ENCODE data around the gene NOC4L.
"Not testable (repeated sequence)": the region's sequence is repeated elsewhere in the genome, so short reads cannot be mapped to it uniquely, and the experiment has no call there.

The NOC4L gene

GRCh38 chr12:132144115-132144809 lies at the start of gene NOC4L, which contains the start of gene DDX51:
Gene NOC4L (plus strand): TSS chr12:132144457. CDS start chr12:132144489, 32 bp downstream.
Gene DDX51 (minus strand): TSS chr12:132144319. CDS start chr12:132144296, 23 bp downstream.
- peak; percentile 94 for DNase-seq (ENCODE audit: low spot score)

- no peak for DNase-seq (ENCODE audit: low spot score)
These were observed 48.5 kb upstream of the NOC4L start for GRCh38 chr12:132095520-132096409.

- no peak for DNase-seq (ENCODE audit: low spot score)
These were observed 44.5 kb upstream of the NOC4L start for GRCh38 chr12:132099739-132100138.

GRCh38 chr12:132100306-132101065 lies 43.8 kb upstream of the NOC4L start:
- no peak for DNase-seq (ENCODE audit: low spot score)

- no peak for DNase-seq (ENCODE audit: low spot score)
These were observed 42.0 kb upstream of the NOC4L start for GRCh38 chr12:132102297-132102696.

GRCh38 chr12:132103072-132103471 lies 41.2 kb upstream of the NOC4L start:
- not testable (repeated sequence) for DNase-seq (ENCODE audit: low spot score)

GRCh38 chr12:132103542-132104308 lies 40.5 kb upstream of the NOC4L start:
- no peak for DNase-seq (ENCODE audit: low spot score)

- DNase-seq (ENCODE audit: low spot score) = no peak
These were observed 38.8 kb upstream of the NOC4L start for GRCh38 chr12:132105467-132105866.

GRCh38 chr12:132106921-132107320 lies 37.3 kb upstream of the NOC4L start:
- DNase-seq (ENCODE audit: low spot score) = no peak

- no peak for DNase-seq (ENCODE audit: low spot score)
These were observed 35.9 kb upstream of the NOC4L start for GRCh38 chr12:132108211-132108832.

GRCh38 chr12:132109741-132110140 lies 34.5 kb upstream of the NOC4L start:
- no peak for DNase-seq (ENCODE audit: low spot score)

GRCh38 chr12:132110677-132111076 lies 33.6 kb upstream of the NOC4L start:
- DNase-seq (ENCODE audit: low spot score) = no peak

- DNase-seq (ENCODE audit: low spot score) = no peak
These were observed 32.5 kb upstream of the NOC4L start for GRCh38 chr12:132111654-132112304.

GRCh38 chr12:132114667-132115066 lies 29.6 kb upstream of the NOC4L start:
- DNase-seq (ENCODE audit: low spot score) = no peak

- DNase-seq (ENCODE audit: low spot score) = no peak
These were observed 28.8 kb upstream of the NOC4L start for GRCh38 chr12:132115500-132115899.

- DNase-seq (ENCODE audit: low spot score) = no peak
These were observed 27.3 kb upstream of the NOC4L start for GRCh38 chr12:132116709-132117557.

GRCh38 chr12:132117558-132117875 lies 26.7 kb upstream of the NOC4L start:
- no peak for DNase-seq (ENCODE audit: low spot score)

- DNase-seq (ENCODE audit: low spot score) = no peak
These were observed 25.4 kb upstream of the NOC4L start for GRCh38 chr12:132118876-132119275.

- DNase-seq (ENCODE audit: low spot score) = no peak
These were observed 23.0 kb upstream of the NOC4L start for GRCh38 chr12:132121283-132121682.

Measured in COLO829 (cell line).